ENCODE results near the gene GNG7.
"Not testable (repeated sequence)": the region's sequence is repeated elsewhere in the genome, so short reads cannot be mapped to it uniquely, and the experiment has no call there.

Gene GNG7

DNA sequence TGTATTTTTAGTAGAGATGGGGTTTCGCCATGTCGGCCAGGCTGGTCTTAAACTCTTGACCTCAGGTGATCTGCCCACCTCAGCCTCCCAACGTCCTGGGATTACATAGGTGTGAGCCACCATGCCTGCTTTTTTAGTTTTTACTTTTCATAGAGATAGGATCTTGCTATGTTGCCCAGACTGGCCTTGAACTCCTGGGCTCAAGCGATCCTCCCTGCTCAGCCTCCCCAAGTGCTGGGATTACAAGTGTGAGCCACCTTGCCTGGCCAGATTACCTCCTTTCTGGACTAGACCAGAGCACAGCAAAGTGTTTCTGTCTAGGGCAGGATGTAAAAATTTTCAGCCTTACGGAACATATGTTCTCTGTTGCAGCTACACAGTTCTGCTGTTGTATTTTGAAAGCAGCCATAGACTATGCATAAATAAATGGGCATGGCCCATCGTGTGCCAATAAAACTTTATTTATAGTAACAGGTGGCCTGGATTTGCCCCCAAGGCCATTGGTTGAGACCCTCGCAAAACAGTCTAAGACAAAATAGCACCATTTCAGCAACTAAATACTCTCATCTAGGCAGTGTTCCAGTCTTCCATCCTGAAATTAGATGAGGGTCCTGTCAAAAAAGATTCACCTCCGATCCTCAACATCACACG, 36.0 kb downstream of the GNG7 start:
- Mint-ChIP-seq H3K27ac (no peak overlapping the region), H3K36me3 (ENCODE audit: insufficient read depth) (no peaks in the 10 kb centered on the region), H3K4me3 (no peak overlapping the region), H3K9me3 (no peaks in the 10 kb centered on the region), H3K27me3 (peaks cover 19% of the 10 kb centered on the region in 2 donors), H3K4me1 (ENCODE audit: low read depth in 2 of 2) (no peaks in the 10 kb centered on the region)
- no peak for DNase-seq
- ATAC-seq (replicated peaks) = no peak

DNA sequence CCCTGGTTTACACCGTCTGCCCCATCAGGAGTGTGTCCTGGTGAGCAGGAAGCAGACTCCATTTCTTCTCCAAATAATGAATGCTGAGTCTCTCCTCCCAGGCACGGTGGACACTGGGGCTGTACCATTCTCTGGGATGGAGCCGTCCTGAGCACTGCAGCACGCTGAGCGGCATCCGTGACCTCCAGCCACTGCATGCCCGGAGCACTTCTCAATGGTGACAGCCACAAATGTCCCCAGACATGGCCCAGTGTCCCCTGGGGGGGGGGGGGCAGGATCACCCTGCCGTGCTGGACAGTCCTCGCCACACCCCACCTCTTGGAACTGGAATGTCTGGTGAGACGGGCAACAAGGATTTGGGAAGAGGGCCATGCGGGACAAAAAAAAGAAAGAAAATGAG, 37.4 kb downstream of the GNG7 start:
- H3K27ac Mint-ChIP-seq = no peak overlapping the region
- H3K4me1 Mint-ChIP-seq (ENCODE audit: low read depth in 2 of 2) = no peaks in the 10 kb centered on the region
- no peaks in the 10 kb centered on the region for H3K9me3 Mint-ChIP-seq
- H3K36me3 Mint-ChIP-seq (ENCODE audit: insufficient read depth) = no peaks in the 10 kb centered on the region
- DNase-seq = no peak
- H3K27me3 Mint-ChIP-seq = peaks cover 19% of the 10 kb centered on the region in 2 donors
- H3K4me3 Mint-ChIP-seq = no peak overlapping the region
- ATAC-seq (replicated peaks) = no peak

DNA sequence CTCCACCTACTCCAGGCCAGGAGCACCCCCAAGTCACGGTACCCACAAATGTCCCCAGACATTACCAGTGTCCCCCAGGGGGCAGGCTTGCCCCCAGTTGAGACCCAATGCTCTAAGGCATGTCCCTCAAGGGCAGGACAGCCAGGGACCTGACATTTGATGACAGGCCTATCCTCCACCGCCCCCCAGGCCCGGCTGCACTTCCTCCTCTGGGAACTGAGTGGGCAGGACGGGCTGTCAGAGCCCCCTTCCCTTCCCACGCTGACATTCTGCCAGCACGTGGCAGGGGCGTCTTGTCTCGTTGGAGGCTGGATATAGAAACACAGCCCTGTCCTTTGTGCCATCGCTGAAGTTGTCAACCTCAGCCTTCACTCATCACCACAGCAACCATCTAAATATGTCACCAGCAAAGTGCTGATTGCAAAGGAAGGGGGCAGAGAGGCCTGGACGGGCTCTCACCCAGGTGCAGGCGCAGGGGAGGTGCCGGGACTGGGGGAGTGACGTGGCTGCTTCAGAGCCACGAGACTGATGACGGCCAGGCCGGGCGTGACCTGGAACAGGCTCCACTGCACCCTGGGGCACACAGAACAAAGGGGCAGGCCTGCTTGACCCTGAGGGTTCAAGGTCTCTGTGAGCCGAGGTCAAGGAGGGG, 38.4 kb downstream of the GNG7 start:
- Mint-ChIP-seq H3K27me3 (peaks cover 19% of the 10 kb centered on the region in 2 donors), H3K36me3 (ENCODE audit: insufficient read depth) (no peaks in the 10 kb centered on the region), H3K4me3 (no peak overlapping the region), H3K9me3 (no peaks in the 10 kb centered on the region), H3K27ac (peak overlapping the region in 1 of 2 donors; percentile 41), H3K4me1 (ENCODE audit: low read depth in 2 of 2) (no peaks in the 10 kb centered on the region)
- peak; percentile 69 for ATAC-seq (replicated peaks)
- peak in 1 of 3 experiments; percentile 7 for DNase-seq

DNA sequence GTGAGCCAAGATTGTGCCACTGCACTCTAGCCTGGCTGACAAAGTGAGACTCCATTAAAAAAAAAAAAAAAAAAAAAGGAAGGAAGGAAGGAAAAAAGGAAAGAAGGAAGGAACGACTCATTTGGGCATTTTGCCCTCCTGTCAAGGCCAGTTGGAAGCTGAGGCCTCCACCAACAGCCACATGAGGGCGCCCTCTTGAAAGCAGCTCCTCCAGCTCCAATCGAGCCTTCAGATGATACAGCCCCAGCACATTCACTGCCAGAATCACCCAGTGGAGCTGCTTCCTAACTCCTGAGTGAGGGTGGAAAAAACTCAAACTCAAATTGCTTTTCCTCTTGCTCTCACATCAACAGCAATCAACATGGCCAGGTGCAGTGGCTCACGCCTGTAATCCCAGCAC, 40.9 kb downstream of the GNG7 start:
- ATAC-seq (replicated peaks) (no peak), DNase-seq (no peak)
- peaks cover 9 to 17% of the 10 kb centered on the region in 2 donors for H3K27me3 Mint-ChIP-seq
- no peaks in the 10 kb centered on the region for H3K9me3 Mint-ChIP-seq
- H3K36me3 Mint-ChIP-seq (ENCODE audit: insufficient read depth) = no peaks in the 10 kb centered on the region
- no peak overlapping the region for H3K27ac Mint-ChIP-seq
- no peak overlapping the region for H3K4me3 Mint-ChIP-seq
- H3K4me1 Mint-ChIP-seq (ENCODE audit: low read depth in 2 of 2) = no peaks in the 10 kb centered on the region

DNA sequence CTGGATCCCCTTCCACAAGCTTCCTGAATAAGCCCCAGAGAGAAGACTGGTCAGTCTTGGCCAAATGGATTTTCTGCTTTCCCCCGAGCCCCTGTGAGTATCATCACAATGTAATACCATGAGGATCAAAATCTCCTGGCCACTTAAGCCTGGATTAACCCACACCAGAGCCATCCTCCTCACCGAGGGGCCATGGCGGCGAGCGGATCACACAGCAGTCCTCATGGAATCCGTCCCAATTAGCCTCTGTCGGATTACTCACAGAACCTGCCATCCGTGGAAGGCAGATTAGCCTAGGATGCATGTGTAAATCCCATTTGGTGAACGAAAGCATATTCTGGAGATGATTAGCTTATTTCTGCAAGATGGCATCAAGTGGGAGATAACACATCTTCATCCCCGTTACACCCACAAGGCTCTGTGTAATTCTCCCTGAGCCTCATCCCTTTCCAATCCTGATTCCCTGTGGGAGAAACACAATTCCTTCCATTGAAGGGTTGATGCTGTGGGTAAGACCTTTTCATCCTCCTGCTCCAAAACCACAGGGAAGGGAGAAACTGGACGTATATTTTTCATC, 42.5 kb downstream of the GNG7 start:
- Mint-ChIP-seq H3K4me3 (no peak overlapping the region), H3K9me3 (no peaks in the 10 kb centered on the region), H3K4me1 (ENCODE audit: low read depth in 2 of 2) (no peaks in the 10 kb centered on the region), H3K36me3 (ENCODE audit: insufficient read depth) (no peaks in the 10 kb centered on the region), H3K27me3 (peaks cover 5 to 26% of the 10 kb centered on the region in 2 donors), H3K27ac (no peak overlapping the region)
- no peak for DNase-seq
- no peak for ATAC-seq (replicated peaks)

DNA sequence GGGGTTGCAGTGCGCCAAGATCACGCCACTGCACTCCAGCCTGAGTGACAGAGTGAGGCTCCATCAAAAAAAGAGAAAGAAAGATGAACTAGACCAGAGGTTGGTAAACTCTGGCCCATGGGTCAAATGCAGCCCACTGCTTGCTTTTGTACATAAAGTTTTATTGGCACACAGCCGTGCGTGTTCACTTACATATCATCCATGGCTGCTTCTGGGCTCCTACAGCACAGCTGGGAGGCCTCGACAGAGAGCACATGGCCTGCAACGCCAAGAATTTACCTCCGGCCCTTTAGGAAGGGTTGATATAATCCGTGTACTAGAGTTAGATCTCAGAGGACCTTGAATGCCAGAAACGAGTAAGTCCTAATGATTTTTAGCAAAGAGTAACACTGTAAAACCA, 46.0 kb downstream of the GNG7 start:
- ATAC-seq (replicated peaks) (no peak), DNase-seq (no peak)
- Mint-ChIP-seq H3K9me3 (no peaks in the 10 kb centered on the region), H3K4me1 (ENCODE audit: low read depth in 2 of 2) (no peaks in the 10 kb centered on the region), H3K27me3 (peaks cover 10 to 23% of the 10 kb centered on the region in 2 donors), H3K36me3 (ENCODE audit: insufficient read depth) (peaks cover 2% of the 10 kb centered on the region), H3K4me3 (no peak overlapping the region), H3K27ac (no peak overlapping the region)

DNA sequence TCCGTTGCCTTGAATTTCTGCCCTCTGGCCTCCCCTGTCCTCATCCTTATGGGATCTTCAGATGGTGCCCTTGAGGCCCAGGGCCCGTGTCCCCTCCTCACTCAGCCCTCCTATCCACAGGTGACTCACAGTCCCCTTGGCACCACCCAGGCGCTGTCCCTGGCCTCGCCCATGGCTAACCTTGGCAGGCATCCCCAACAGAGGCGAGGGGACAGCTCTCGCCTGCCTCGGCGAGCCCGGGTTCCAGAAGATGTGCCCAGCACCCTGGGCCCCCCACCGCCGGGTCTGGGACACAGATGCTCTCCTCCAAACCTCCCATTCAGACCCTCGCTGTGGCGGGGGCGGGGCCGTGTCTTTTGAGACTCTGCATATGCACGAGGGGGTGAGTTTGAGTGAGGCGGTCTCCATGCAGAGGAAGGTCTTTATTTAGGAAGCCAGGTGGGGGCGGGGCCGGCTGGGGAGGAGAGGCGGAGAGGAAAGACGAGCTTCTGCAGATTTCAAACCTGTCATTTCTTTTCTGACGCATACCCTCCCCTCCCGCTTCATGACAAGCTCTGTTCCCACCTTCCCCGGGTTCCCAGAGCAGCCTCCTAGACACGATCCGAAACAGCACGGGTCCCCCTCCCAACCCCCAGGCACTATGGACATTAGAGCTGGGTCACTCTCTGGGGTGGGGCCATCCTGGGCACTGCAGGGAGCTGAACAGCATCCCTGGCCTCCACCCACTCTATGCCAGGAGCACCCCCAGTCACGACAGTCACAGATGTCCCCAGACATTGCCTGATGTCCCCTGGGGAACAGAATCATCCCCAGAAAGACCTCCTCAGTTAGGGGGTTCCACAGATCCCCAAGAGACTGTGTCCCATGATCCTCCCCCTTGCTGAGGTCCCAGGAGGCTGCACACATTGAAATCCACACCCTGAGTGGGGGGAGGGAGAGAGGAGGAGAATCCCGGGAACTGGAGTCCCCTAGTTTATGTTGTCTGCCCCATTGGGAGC, 48.5 kb downstream of the GNG7 start:
- no peak for DNase-seq
- no peaks in the 10 kb centered on the region for H3K9me3 Mint-ChIP-seq
- no peak overlapping the region for H3K4me3 Mint-ChIP-seq
- no peak for ATAC-seq (replicated peaks)
- H3K36me3 Mint-ChIP-seq (ENCODE audit: insufficient read depth) = peaks cover 2% of the 10 kb centered on the region
- no peaks in the 10 kb centered on the region for H3K4me1 Mint-ChIP-seq (ENCODE audit: low read depth in 2 of 2)
- H3K27ac Mint-ChIP-seq = no peak overlapping the region
- H3K27me3 Mint-ChIP-seq = peaks cover 10 to 28% of the 10 kb centered on the region in 2 donors

DNA sequence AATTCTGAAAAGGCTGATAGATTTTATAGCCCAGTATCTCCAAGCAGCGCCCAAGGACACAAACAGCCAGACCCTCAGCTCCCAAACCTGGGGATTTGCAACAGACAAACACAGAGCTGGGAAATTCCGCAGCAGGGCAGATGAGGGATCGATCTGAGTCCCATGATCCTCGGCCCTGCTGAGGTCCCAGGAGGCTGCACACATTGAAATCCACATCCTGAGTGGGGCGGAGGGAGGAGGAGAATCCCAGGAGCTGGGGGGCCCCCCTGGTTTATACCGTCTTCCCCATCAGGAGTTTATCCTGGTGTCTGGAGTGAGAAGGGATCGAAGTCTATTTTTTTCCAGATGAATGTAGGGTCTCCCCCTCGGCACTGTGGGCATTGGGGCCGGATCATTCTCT, 49.3 kb downstream of the GNG7 start:
- H3K27ac Mint-ChIP-seq = no peak overlapping the region
- H3K9me3 Mint-ChIP-seq = no peaks in the 10 kb centered on the region
- H3K36me3 Mint-ChIP-seq (ENCODE audit: insufficient read depth) = peaks cover 2% of the 10 kb centered on the region
- H3K27me3 Mint-ChIP-seq = peaks cover 10 to 23% of the 10 kb centered on the region in 2 donors
- ATAC-seq (replicated peaks) = no peak
- H3K4me3 Mint-ChIP-seq = no peak overlapping the region
- H3K4me1 Mint-ChIP-seq (ENCODE audit: low read depth in 2 of 2) = no peaks in the 10 kb centered on the region
- no peak for DNase-seq

DNA sequence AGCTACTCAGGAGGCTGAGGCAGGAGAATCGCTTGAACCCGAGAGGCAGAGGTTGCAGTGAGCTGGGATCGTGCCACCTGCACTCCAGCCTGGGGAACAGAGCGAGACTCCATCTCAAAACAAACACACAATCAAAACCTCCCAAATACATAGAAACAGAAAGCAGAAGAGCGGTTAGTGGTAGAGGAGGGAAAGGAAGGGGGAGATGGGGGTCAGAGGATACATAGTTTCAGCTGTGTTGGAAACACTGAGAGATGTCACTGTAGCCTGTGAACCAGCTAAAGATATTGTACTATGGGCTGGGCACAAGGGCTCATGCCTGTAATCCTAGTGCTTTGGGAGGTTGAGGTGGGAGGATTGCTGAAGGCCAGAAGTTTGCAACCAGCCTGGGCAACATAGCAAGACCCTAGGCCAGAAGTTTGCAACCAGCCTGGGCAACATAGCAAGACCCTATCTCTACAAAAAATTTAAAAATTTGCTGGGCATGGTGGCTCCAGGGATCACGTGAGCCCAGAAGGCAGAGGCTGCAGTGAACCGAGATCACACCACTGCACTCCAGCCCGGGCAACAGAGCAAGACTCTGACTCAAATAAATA, 49.9 kb downstream of the GNG7 start:
- ATAC-seq (replicated peaks) (no peak), DNase-seq (no peak)
- H3K36me3 Mint-ChIP-seq (ENCODE audit: insufficient read depth) = peaks cover 2% of the 10 kb centered on the region
- no peaks in the 10 kb centered on the region for H3K4me1 Mint-ChIP-seq (ENCODE audit: low read depth in 2 of 2)
- H3K27ac Mint-ChIP-seq = no peak overlapping the region
- peaks cover 10 to 23% of the 10 kb centered on the region in 2 donors for H3K27me3 Mint-ChIP-seq
- H3K9me3 Mint-ChIP-seq = no peaks in the 10 kb centered on the region
- H3K4me3 Mint-ChIP-seq = no peak overlapping the region

DNA sequence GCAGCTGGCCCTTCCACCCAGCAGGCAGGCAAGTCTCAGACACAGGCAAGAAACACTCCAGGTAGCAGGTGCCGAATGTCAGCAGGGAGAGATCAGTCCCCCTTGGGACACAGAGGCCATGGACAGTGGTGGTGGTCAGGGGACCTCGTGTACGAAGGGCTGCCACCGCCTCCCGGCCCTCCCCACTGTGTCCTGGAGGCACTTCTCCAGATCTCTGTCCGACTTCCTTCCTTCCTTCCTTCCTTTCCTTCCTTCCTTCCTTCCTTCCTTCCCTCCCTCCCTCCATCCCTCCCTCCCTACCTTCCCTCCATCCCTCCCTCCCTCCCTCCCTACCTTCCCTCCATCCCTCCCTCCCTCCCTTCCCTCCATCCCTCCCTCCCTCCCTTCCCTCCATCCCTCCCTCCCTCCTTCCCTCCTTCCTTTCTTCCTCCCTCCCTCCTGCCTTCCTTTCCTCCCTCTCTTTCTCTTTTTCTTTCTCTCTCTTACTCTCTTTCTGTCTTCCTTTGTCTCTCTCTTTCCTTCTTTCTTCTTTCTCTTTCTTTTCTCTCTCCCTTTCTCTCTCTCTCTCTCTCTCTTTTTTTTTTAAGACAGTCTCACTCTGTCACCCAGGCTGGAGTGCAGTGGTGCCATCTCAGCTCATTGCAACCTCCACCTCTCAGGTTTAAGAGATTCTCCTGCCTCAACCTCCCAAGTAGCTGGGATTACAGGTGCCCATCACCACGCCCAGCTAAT, 51.3 kb downstream of the GNG7 start:
- H3K27ac Mint-ChIP-seq; H3K4me3 Mint-ChIP-seq; H3K9me3 Mint-ChIP-seq; H3K36me3 Mint-ChIP-seq (ENCODE audit: insufficient read depth); H3K4me1 Mint-ChIP-seq (ENCODE audit: low read depth in 2 of 2); ATAC-seq (replicated peaks); DNase-seq: not testable (repeated sequence)
- peaks cover 10 to 15% of the 10 kb centered on the region in 2 donors for H3K27me3 Mint-ChIP-seq

DNA sequence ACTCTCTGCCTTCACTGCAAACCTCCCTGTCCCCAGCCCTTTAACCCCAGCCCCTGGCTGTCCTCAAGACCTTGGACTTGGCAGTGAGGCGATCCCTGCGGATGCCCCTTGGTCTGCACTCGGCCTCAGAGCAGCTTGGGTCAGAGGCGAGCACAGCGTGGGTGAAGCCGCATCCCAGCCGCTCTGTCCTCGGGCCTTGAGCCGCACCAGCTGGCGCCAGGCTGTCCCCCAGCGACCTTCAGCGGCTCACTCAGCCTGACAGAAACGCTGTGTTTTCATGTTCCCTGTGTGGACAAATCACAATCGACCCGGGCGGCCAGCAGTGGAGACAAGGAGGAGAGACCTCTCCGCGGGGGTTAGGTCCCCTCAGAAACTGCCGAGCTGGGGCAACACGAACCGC, 52.0 kb downstream of the GNG7 start:
- H3K9me3 Mint-ChIP-seq = no peaks in the 10 kb centered on the region
- H3K27ac Mint-ChIP-seq = no peak overlapping the region
- no peak for DNase-seq
- H3K4me3 Mint-ChIP-seq = no peak overlapping the region
- H3K27me3 Mint-ChIP-seq = peaks cover 10 to 17% of the 10 kb centered on the region in 2 donors
- H3K4me1 Mint-ChIP-seq (ENCODE audit: low read depth in 2 of 2) = no peaks in the 10 kb centered on the region
- ATAC-seq (replicated peaks) = no peak
- peaks cover 5% of the 10 kb centered on the region for H3K36me3 Mint-ChIP-seq (ENCODE audit: insufficient read depth)

DNA sequence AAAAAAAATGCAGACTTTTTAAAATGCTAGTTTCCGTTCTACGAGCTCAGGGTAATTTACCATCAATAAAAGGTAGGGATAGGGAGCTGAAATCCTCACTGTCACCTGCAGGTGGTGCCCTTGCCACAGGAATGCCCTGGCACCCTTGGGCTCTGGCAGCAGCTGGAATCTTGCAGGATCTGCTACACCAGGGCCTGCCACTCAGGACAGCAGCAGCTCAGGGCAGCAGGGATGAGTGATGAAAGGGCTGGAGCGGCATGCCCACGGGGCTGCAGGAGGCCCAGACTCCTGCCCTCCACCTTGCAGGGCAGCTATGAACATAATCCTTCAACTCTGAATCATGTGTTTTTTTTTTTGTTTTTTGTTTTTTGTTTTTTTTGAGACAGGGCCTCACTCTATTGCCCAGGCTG, 54.0 kb downstream of the GNG7 start:
- H3K4me1 Mint-ChIP-seq (ENCODE audit: low read depth in 2 of 2) = no peaks in the 10 kb centered on the region
- peaks cover 5% of the 10 kb centered on the region for H3K36me3 Mint-ChIP-seq (ENCODE audit: insufficient read depth)
- peaks cover 4 to 21% of the 10 kb centered on the region in 2 donors for H3K27me3 Mint-ChIP-seq
- H3K27ac Mint-ChIP-seq = no peak overlapping the region
- peak; percentile 66 to 74 (median 71) for DNase-seq
- H3K9me3 Mint-ChIP-seq = no peaks in the 10 kb centered on the region
- peak; percentile 86 for ATAC-seq (replicated peaks)
- no peak overlapping the region for H3K4me3 Mint-ChIP-seq
